K562 (cell line): Measurements from ENCODE around the gene IQCN. TPM values are rescaled to one million over a fixed set of nuclear protein-coding genes. Genes with fewer than 3 reads are reported as not detected.

ENCODE experiments used
- ADNP ChIP-seq: fragments of 200-800 bp; sonication (Bioruptor generic); IDR thresholded peaks from 2 replicates; pipeline ENCODE4 v1.6.1; 2016; ENCODE audit warnings: missing genetic modification characterization, missing compliant biosample characterization
- ARHGAP35 ChIP-seq: fragments of 450-650 bp; IDR thresholded peaks from 2 replicates; pipeline ENCODE4 v1.6.1; 2018; ENCODE audit not compliant: partially characterized antibody
- CCNT2 ChIP-seq: IDR thresholded peaks from 2 replicates; pipeline ENCODE4 v1.6.1; 2011; ENCODE audit warnings: borderline replicate concordance, low read depth, mild to moderate bottlenecking, moderate library complexity, mixed read lengths, low read length; ENCODE audit not compliant: insufficient read length; ENCODE audit errors: extremely low read depth
- CHCHD3 ChIP-seq: fragments of 250-450 bp; sonication (Bioruptor Pico); IDR thresholded peaks from 2 replicates; pipeline ENCODE4 v2.1.2; 2022; ENCODE audit warnings: mild to moderate bottlenecking
- CTCFL ChIP-seq: IDR thresholded peaks from 2 replicates; pipeline ENCODE4 v1.6.1; 2011; ENCODE audit warnings: borderline replicate concordance, low read depth, mild to moderate bottlenecking, moderate library complexity, low read length; ENCODE audit not compliant: insufficient read depth, poor library complexity, severe bottlenecking
- EZH2 ChIP-seq: IDR thresholded peaks from 2 replicates; pipeline ENCODE4 v1.6.1; 2012; ENCODE audit warnings: low read depth, mild to moderate bottlenecking, inconsistent platforms, low read length, borderline replicate concordance
- NRF1 ChIP-seq, 2 experiments: fragments of 450-650 bp; IDR thresholded peaks in 1 of 2; conservative IDR thresholded peaks in 1 of 2; 2 replicates each; pipeline ENCODE4 v1.6.1; 2014; ENCODE audit warnings: mild to moderate bottlenecking in 2 of 2
- RBBP5 ChIP-seq: fragments of 200-600 bp; sonication (generic); IDR thresholded peaks from 2 replicates; pipeline ENCODE4 v1.6.1; 2012; ENCODE audit warnings: borderline replicate concordance, mild to moderate bottlenecking, low read length, control low read depth, inconsistent platforms; ENCODE audit not compliant: insufficient read depth, poor library complexity, severe bottlenecking
- RBFOX2 ChIP-seq: fragments of 200-400 bp; formaldehyde crosslinking; IDR thresholded peaks from 2 replicates; pipeline ENCODE4 v1.6.1; 2017; ENCODE audit warnings: low read depth, mild to moderate bottlenecking, low read length, moderate library complexity
- THRA ChIP-seq: fragments of 450-650 bp; IDR thresholded peaks from 2 replicates; pipeline ENCODE4 v1.6.1; 2017; ENCODE audit warnings: mild to moderate bottlenecking, moderate library complexity
- TSHZ1 ChIP-seq: fragments of 250-450 bp; sonication (Bioruptor Pico); IDR thresholded peaks from 2 replicates; pipeline ENCODE4 v1.4.0; 2020; ENCODE audit warnings: mild to moderate bottlenecking, moderate library complexity
- ZFP1 ChIP-seq: fragments of 450-650 bp; formaldehyde crosslinking; IDR thresholded peaks from 2 replicates; pipeline ENCODE4 v1.4.0; 2020; ENCODE audit warnings: mild to moderate bottlenecking, mixed read lengths
- ZNF175 ChIP-seq: fragments of 200-800 bp; sonication (Bioruptor generic); IDR thresholded peaks from 2 replicates; pipeline ENCODE4 v1.6.1; 2016; ENCODE audit warnings: low read depth, mild to moderate bottlenecking, missing genetic modification characterization, missing compliant biosample characterization
- ZNF395 ChIP-seq: fragments of 200-800 bp; sonication (Bioruptor generic); IDR thresholded peaks from 2 replicates; pipeline ENCODE4 v1.6.1; 2017; ENCODE audit warnings: missing genetic modification characterization, missing compliant biosample characterization
- ZNF511 ChIP-seq: sonication (generic); formaldehyde crosslinking; IDR thresholded peaks from 2 replicates; pipeline ENCODE4 v1.8.0; 2022; ENCODE audit warnings: mild to moderate bottlenecking, missing genetic modification reagents
- ZNF583 ChIP-seq: fragments of 250-450 bp; sonication (Bioruptor Pico); IDR thresholded peaks from 2 replicates; pipeline ENCODE4 v1.4.0; 2020
- ZNF780A ChIP-seq: fragments of 250-450 bp; sonication (Bioruptor Pico); IDR thresholded peaks from 2 replicates; pipeline ENCODE4 v1.5.0; 2021; ENCODE audit warnings: mild to moderate bottlenecking
- polyA plus RNA-seq, 8 experiments: library from polyadenylated mRNA; depleted of rRNA in 4 of 8; stranded (reverse) in 5 of 8; unstranded in 3 of 8; fragments of >200 nt; fragmentation: Nextera tagmentation in 2 of 8; fragmentation: Illumina TruSeq in 1 of 8; extraction: Ambion mirVana in 2 of 8; extraction: Trizol in 1 of 8; gene quantifications; 2 replicates each; pipeline versions ENCODE4 v1.2.1 to v1.2.3, GENCODE V29; 2011 to 2014; ENCODE audit warnings: inconsistent platforms in 1 of 8, missing spikeins in 1 of 8
- total RNA-seq, 7 experiments: library from RNA; depleted of rRNA in 6 of 7; stranded (reverse); fragments of >200 nt in 6 of 7; fragmentation: Illumina TruSeq in 2 of 7; extraction: Trizol in 2 of 7; gene quantifications; 2 replicates each; pipeline versions ENCODE4 v1.2.1 to v1.2.3, GENCODE V29; 2011 to 2021; ENCODE audit warnings: low replicate concordance in 1 of 7

The IQCN gene
- total and polyA plus RNA-seq, 9 of the 15 experiments (the other 6 are each of a cell fraction or from before 2014, with no cell fraction given), result 0.01 to 0.07 (median 0.04) TPM; not detected in 3

GRCh38 chr19:18292810-18293641 lies 18.8 kb upstream of the IQCN start (continued):
- no peak for TF ChIP-seq THRA
- TF ChIP-seq NRF1 (conservative IDR thresholded peaks at IDR 0.05 in 1 of 2, IDR thresholded peaks at IDR 0.05 in 1 of 2), result peak; percentile 57 to 68; a peak in 3 of 4 replicates
- no peak for TF ChIP-seq CTCFL
- TF ChIP-seq ZNF583 (CRISPR knock-in tag), result no peak
- TF ChIP-seq ZNF175 (CRISPR knock-in tag), result peak; percentile 53; the same call in 1 of the 2 replicates
- TF ChIP-seq CCNT2, result no peak
- no peak for TF ChIP-seq ZFP1
- no peak for TF ChIP-seq ARHGAP35
- no peak for TF ChIP-seq RBBP5
- TF ChIP-seq RBFOX2, result no peak; the same call in 1 of the 2 replicates
- TF ChIP-seq EZH2, result no peak
- TF ChIP-seq TSHZ1 (CRISPR knock-in tag), result no peak
- TF ChIP-seq ZNF780A (CRISPR knock-in tag), result no peak
- peak; percentile 92 for TF ChIP-seq ADNP
- peak; percentile 76; the same call in 1 of the 2 replicates for TF ChIP-seq ZNF395 (CRISPR knock-in tag)
- no peak for TF ChIP-seq ZNF511 (CRISPR knock-in tag)
- no peak for TF ChIP-seq CHCHD3 (CRISPR knock-in tag)
